Iris pigment epithelial cell (primary cell): ENCODE results near the gene FOXD4L3.
"Not testable (repeated sequence)": the region's sequence is repeated elsewhere in the genome, so short reads cannot be mapped to it uniquely, and the experiment has no call there.

Experiments
- DNase-seq: peaks from one replicate; pipeline ENCODE4 v3.0.0-alpha.2; 2011; ENCODE audit warnings: low read depth

The FOXD4L3 gene

GRCh38 chr9:68302567-68302966 is at the start of gene FOXD4L3:
Gene FOXD4L3 (plus strand): TSS chr9:68302867. CDS start chr9:68302952, 85 bp downstream.
- not testable (repeated sequence) for DNase-seq

GRCh38 chr9:68281041-68281440 is 21.6 kb upstream of the FOXD4L3 start:
- not testable (repeated sequence) for DNase-seq

GRCh38 chr9:68303771-68304170 is 1.1 kb downstream of the FOXD4L3 start:
- not testable (repeated sequence) for DNase-seq

- not testable (repeated sequence) for DNase-seq
Observed at GRCh38 chr9:68304212-68304611, 1.5 kb downstream of the FOXD4L3 start.

GRCh38 chr9:68304777-68305176 is 2.1 kb downstream of the FOXD4L3 start:
- DNase-seq: not testable (repeated sequence)

- DNase-seq: not testable (repeated sequence)
Observed at GRCh38 chr9:68305680-68306285, 3.1 kb downstream of the FOXD4L3 start.

GRCh38 chr9:68306391-68306964 is 3.8 kb downstream of the FOXD4L3 start:
- not testable (repeated sequence) for DNase-seq

- not testable (repeated sequence) for DNase-seq
Observed at GRCh38 chr9:68307127-68307526, 4.5 kb downstream of the FOXD4L3 start.

GRCh38 chr9:68307654-68308053 is 5.0 kb downstream of the FOXD4L3 start:
- DNase-seq: not testable (repeated sequence)

- DNase-seq: not testable (repeated sequence)
Observed at GRCh38 chr9:68311208-68311607, 8.5 kb downstream of the FOXD4L3 start.

- not testable (repeated sequence) for DNase-seq
Observed at GRCh38 chr9:68318209-68318608, 15.5 kb downstream of the FOXD4L3 start.

GRCh38 chr9:68323749-68324148 is 21.1 kb downstream of the FOXD4L3 start:
- DNase-seq: not testable (repeated sequence)

GRCh38 chr9:68324518-68324917 is 21.9 kb downstream of the FOXD4L3 start:
- not testable (repeated sequence) for DNase-seq

- not testable (repeated sequence) for DNase-seq
Observed at GRCh38 chr9:68329106-68329505, 26.4 kb downstream of the FOXD4L3 start.

- DNase-seq: not testable (repeated sequence)
Observed at GRCh38 chr9:68330531-68331173, 28.0 kb downstream of the FOXD4L3 start.

- DNase-seq: not testable (repeated sequence)
Observed at GRCh38 chr9:68332122-68332521, 29.5 kb downstream of the FOXD4L3 start.

- not testable (repeated sequence) for DNase-seq
Observed at GRCh38 chr9:68335935-68336334, 33.3 kb downstream of the FOXD4L3 start.

GRCh38 chr9:68336639-68337339 is 34.1 kb downstream of the FOXD4L3 start:
- not testable (repeated sequence) for DNase-seq

- DNase-seq: not testable (repeated sequence)
Observed at GRCh38 chr9:68338000-68338399, 35.3 kb downstream of the FOXD4L3 start.

- DNase-seq: not testable (repeated sequence)
Observed at GRCh38 chr9:68342265-68343025, 39.8 kb downstream of the FOXD4L3 start.

- not testable (repeated sequence) for DNase-seq
Observed at GRCh38 chr9:68343242-68343641, 40.6 kb downstream of the FOXD4L3 start.

- DNase-seq: not testable (repeated sequence)
Observed at GRCh38 chr9:68343992-68344391, 41.3 kb downstream of the FOXD4L3 start.
